HG03175 (cell line): ENCODE data around the gene MARF1.
"Not testable (repeated sequence)": the region's sequence is repeated elsewhere in the genome, so short reads cannot be mapped to it uniquely, and the experiment has no call there.

Experiments used
- ATAC-seq: cut with Tn5 transposase; IDR thresholded peaks from one replicate; pipeline ENCODE4 v1.9.1; 2021; ENCODE audit warnings: mild to moderate bottlenecking, moderate library complexity; ENCODE audit not compliant: unreplicated experiment

Gene MARF1

GRCh38 chr16:15573896-15574613 is 68.9 kb downstream of the MARF1 start:
- not testable (repeated sequence) for ATAC-seq

GRCh38 chr16:15573274-15573895 is 69.6 kb downstream of the MARF1 start:
- no peak for ATAC-seq

- ATAC-seq, result no peak
These were observed 70.5 kb downstream of the MARF1 start for GRCh38 chr16:15572329-15573001.

GRCh38 chr16:15571557-15571956 is 71.4 kb downstream of the MARF1 start:
- no peak for ATAC-seq

GRCh38 chr16:15570666-15571065 is 72.3 kb downstream of the MARF1 start:
- ATAC-seq, result not testable (repeated sequence)

GRCh38 chr16:15567823-15568222 is 75.1 kb downstream of the MARF1 start:
- no peak for ATAC-seq

- no peak for ATAC-seq
These were observed 76.9 kb downstream of the MARF1 start for GRCh38 chr16:15566095-15566494.

GRCh38 chr16:15564604-15565339 is 78.2 kb downstream of the MARF1 start:
- no peak for ATAC-seq

GRCh38 chr16:15559176-15559575 is 83.8 kb downstream of the MARF1 start:
- no peak for ATAC-seq

GRCh38 chr16:15557258-15557657 is 85.7 kb downstream of the MARF1 start:
- ATAC-seq, result no peak

- no peak for ATAC-seq
These were observed 86.8 kb downstream of the MARF1 start for GRCh38 chr16:15556130-15556529.

GRCh38 chr16:15553313-15554088 is 89.5 kb downstream of the MARF1 start:
- no peak for ATAC-seq

GRCh38 chr16:15552507-15552906 is 90.4 kb downstream of the MARF1 start:
- ATAC-seq, result no peak

- ATAC-seq, result no peak
These were observed 94.5 kb downstream of the MARF1 start for GRCh38 chr16:15548482-15548891.

GRCh38 chr16:15547768-15548096 is 95.2 kb downstream of the MARF1 start:
- ATAC-seq, result no peak

- ATAC-seq, result not testable (repeated sequence)
These were observed 95.7 kb downstream of the MARF1 start for GRCh38 chr16:15547072-15547767.

- ATAC-seq, result no peak
These were observed 97.4 kb downstream of the MARF1 start for GRCh38 chr16:15545544-15545943.

GRCh38 chr16:15544405-15544804 is 98.5 kb downstream of the MARF1 start:
- ATAC-seq, result no peak
